GM12892 (cell line): ENCODE results near the gene PLPP4.

Source experiments
- POLR2A ChIP-seq: IDR thresholded peaks from 2 replicates; pipeline ENCODE4 v1.6.1; 2011; ENCODE audit warnings: low read depth, low read length, control low read depth
- TAF1 ChIP-seq: IDR thresholded peaks from 2 replicates; pipeline ENCODE4 v1.6.1; 2011; ENCODE audit warnings: low read depth, mild to moderate bottlenecking, control low read depth, low read length, borderline replicate concordance

DNA sequence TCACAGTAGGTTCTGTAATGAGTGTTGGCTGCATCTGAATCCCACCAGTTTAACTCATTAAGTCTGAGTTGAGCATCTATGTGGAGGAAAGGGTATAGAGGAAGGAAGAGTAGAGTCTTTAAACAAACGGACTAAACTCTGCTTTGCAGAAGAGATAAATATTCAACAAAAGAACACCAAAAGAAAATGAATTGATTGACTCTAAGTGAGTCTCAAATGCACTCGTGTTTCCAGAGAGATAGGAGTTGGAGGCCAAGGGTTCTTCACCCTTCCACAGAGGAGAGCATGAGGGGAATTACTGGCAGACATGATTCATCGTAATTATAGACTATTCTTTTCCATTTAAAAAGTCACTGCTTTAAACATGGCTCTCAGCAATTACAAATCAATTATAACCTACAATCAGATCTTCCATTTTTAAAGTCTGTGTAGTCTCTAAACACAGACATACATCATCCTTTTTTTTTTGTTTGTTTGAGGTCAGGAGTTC, 56.3 kb downstream of the PLPP4 start:
- TF ChIP-seq POLR2A (no peak), TAF1 (no peak)
